Colon (tissue), 2 donors: ENCODE measurements around the gene DRD3.

Experiments used
- FAIRE-seq: peaks from 2 replicates; lab custom pipeline; 2012; peaks lifted over from hg19 to GRCh38; lab: Jason Lieb, UNC
- donor health status: control.
- donor health status: control.

The DRD3 gene

GRCh38 chr3:114179575-114179974, 723 bp upstream of the DRD3 start:
- FAIRE-seq: no peak

DNA sequence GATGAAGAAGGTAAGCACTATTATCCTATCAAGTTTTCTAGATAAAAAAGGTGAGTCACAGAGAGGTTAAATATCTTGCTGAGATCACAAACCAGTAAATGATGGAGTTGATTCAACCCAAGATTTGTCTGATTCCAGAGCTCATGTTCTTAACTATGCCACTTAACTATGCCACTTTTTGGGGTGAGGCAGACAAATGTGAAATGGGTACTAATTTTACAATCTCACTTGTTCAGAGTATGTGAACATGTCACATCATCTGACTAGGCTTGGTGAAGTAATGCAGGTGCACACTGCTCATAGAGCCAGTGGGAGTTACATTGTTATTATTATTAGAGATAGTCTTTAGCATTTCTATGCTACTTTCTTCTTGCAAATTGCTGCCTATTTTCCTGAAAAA, 2.0 kb downstream of the DRD3 start:
- FAIRE-seq: no peak

DNA sequence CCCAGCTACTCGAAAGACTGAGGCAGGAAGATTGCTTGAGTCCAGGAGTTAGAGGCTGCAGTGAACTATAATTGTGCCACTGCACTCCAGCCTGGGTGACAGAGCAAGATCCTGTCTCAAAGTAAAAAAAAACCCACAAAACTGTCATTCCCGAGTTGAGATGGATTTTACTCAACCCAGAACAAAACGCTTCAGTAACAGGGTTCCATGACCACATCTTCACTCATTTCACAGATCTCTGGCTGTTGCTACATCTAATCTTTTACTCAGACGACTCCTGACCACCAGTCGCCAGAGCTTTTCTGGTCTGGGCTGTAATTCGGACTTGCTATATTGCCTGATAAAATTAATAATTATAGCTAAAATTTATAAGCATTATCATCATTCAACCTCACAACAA, 2.4 kb downstream of the DRD3 start:
- no peak for FAIRE-seq

DNA sequence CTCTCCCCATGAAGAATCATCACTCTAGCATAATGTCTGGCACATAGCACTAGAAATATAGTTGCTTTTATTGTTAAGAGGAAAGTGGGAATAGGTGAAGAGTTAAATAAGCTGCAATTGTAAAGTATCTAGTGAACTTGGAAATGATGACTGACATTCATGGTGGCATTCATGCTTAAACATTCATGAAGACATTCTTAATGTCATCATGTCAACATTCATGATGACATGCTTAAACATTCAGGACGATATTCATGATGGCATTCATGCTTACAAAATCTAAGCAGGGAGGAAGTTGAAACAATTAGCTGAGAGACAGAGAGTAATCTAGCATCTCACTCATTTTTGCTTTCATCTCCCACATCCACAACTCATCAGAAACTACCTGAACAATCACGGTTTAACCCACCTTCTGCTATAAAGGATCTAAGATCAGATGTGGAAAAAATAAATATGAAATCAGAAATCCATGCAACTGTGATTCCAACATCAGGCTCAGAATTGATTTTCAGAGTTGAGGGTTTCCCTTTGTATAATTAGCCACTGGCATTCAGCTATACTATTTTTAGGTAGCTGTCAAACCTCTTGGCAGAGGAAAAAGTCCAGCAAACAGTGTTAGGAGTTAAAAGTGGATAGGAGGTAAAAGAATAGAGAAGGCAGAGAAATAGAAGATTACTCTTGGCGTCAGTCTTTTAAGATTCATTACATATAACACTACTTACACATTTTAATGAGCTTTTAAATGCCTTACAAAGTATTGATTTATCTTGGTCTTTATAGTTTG, 3.5 kb downstream of the DRD3 start:
- no peak for FAIRE-seq

DNA sequence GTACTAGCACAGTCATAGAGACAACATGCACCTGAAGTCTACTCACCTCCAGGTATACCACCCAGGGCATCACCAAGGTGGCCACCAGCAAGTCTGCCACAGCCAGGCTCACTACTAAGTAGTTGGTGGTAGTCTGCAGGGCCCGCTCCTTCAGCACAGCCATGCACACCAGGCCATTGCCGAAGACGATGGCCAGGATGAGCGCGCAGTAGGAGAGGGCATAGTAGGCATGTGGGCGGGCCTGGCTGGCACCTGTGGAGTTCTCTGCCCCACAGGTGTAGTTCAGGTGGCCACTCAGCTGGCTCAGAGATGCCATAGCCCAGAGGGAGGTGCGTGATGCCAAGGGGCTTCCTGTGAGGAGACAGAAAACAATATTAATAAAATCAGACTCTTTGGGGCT, 7.2 kb downstream of the DRD3 start:
- FAIRE-seq: no peak

GRCh38 chr3:114168150-114168549, 10.7 kb downstream of the DRD3 start:
- no peak for FAIRE-seq

- FAIRE-seq: no peak
Measured at GRCh38 chr3:114157321-114157720, 21.5 kb downstream of the DRD3 start.

DNA sequence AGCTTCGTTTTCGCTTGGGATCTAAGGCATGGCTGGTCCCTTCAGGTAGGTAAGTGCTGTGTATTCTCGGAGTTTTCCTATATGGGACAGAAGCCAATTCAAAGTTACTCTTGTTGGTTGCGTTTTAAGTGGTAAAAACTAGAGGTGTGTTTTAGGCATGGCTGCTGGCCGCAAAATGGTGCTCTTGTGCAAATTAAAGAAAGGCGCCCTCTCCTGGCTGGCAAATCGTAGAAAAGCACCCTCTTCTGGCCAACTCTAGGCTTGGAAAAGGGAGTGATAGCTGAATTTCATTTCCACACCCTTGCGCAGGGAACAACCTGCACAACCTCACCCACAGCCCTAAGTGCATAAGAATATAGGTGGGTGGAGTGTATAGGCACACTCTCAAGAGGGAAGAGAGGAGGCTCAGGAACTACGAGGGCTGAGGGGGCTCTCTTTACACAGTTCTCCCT, 23.5 kb downstream of the DRD3 start:
- no peak for FAIRE-seq

GRCh38 chr3:114154321-114154821, 24.5 kb downstream of the DRD3 start:
- no peak for FAIRE-seq

GRCh38 chr3:114152519-114153151, 26.2 kb downstream of the DRD3 start:
- no peak for FAIRE-seq

DNA sequence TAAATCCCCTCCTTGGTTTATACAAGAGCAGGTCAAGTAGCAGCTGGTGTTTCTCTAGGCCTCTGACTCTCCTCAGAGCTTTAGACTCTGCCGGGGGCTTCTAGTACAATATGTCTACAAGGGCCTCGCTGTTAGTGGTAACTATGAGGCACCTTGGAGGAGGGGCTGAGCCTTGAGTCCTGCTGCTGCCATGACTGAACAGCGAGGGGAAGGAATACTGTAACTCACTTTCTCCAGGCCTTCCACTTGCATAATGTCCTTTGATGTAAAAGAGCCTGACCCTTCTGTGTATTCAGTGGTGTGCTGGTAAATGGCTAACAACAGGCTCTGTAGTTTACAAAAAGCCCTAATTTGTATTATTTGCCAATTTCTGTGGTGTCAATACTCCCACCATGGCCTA, 27.8 kb downstream of the DRD3 start:
- no peak for FAIRE-seq

- no peak for FAIRE-seq
Measured at GRCh38 chr3:114147251-114147650, 31.6 kb downstream of the DRD3 start.

DNA sequence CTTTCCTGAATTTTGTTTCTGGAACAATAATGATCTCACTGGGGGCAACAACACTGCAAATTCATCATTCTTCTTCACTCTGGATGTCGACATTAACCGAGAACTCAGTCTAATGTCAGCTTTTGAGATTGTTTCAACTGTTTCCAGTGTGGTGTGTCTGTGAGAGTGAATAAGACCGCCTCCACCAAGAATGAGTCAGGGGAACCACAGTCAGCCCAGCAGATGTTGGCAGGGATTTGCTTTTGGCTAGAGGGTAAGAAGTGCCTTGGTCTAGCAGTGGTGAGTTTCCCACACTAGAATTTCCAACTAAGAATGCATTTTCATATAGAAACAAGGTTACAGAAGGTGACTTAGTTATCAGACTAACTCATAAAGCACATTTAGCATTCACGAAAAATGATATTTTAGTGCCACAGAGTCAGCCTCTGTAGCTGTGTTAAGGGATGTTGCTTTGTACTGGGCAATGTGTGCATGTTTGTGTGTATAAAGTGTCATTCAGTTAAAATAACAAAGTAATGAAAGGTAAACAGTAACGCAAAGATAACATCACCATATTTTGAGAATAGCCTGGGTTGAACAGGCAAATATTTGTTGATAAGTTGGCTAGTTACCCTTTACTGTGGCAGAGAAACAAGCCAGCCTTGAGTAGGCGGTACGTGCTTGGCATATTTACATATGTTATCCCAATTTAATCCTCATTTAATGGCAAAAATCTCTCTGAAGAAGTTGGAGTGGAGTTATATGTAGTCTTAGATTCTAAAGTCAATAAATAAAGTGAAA, 33.8 kb downstream of the DRD3 start:
- no peak for FAIRE-seq

DNA sequence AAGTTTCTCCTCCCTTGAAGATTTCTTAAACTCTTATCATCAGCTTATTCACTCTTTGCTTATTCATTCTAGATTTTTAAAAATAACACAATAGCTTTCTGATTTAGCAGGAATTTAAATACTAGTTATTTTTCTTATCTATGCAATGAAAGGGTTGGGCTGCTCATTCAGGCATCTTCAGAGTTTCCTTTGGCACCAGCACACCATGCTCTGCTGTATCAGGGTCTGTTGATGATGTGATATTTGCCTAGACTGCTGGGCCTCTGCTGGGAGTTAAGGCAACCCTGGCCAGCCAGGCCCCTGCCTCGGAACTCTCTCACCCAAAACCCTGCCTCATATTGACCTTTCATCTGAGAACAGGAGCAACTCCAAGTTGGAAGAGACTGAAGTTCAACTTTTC, 35.0 kb downstream of the DRD3 start:
- no peak for FAIRE-seq

DNA sequence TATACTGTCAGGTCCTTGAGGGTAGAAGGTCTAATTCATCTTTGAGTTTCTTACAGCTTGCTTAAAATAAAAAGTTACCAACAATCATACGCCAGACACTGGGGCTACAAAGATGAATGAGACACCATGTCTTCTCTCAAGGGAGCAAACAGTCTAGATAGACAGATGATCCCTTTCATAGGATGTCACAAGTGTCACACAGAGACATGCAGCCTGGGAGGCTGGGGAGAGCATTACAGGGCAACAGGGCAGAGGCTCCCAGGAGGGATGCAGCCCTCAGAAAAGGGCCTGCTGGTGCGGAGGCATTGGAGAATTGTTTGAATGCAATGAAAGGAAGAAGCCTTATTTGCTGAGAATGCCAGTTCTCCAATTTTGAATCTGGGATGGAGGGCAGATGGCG, 39.0 kb downstream of the DRD3 start:
- FAIRE-seq: no peak

DNA sequence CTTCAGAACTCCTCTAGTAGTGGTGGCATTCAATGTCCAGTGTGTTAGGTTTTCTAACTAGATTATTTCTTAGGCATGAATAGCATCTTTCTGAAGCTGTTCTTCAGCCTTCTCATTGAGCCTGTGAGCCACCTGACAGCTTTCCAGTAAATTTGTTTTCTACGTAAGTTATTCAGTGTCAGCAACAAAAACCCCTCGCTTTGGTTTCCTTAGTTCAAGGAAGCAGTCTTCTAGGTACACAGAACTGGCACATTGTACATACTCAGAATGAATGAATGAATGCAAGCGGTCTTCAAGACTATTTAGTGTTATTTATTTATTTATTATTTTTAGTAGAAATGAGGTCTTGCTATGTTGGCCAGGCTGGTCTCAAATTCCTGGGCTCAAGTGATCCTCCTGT, 44.9 kb downstream of the DRD3 start:
- FAIRE-seq: no peak

GRCh38 chr3:114132500-114132899, 46.4 kb downstream of the DRD3 start:
- FAIRE-seq: no peak

- FAIRE-seq: no peak
Measured at GRCh38 chr3:114128826-114129225, 50.0 kb downstream of the DRD3 start.

DNA sequence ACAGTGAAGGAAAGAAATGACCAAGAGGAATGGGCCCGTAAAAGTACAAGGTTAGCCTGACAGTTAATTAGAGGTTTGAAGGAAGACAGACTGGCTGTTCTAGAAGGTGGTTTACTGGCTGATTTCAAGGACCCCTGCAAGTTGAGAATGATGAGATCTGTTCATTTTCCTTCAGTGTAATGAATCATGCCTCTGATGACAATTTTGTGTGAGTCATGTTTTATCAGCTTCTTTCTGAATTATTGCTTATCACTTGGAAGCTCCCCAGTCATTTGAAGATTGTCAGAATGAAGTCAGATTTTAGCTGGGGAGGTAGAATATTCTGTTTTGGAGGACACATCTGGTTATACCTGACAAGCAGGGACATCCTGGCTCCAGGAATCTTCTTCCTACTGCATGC, 50.6 kb downstream of the DRD3 start:
- FAIRE-seq: no peak

DNA sequence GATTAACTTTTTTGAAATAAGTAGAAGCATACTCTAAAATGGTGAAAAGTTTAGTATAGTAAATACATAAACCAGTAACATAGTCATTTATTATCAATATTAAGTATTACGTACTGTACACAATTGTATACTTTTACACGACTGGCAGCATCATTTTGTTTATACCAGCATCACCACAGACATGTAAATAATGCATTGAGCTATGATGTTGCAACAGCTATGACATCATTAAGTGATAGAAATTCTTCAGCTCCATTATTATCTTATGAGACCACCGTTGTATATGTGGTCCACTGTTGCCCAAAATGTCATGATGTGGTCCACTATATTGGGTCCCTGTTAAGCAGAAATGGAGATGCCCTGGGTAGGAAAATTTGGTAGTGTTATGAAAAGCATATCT, 51.3 kb downstream of the DRD3 start:
- FAIRE-seq: no peak

DNA sequence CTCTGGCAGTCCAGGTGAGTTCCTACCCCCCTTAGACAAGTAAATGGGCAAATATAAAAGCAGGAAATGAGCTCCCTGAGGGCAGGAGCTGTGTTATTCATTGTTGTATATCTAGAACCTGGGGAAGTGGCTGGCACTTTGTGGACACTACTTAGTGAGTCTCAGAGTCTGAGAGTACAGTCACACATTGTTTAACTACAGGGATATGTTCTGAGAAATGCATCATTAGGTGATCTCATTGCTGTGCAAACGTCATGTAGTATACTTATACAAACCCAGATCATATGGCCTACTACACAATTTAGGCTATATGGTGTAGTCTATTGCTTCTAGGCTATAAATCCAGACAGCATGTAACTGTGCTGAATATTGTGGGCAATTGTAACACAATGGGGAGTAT, 52.4 kb downstream of the DRD3 start:
- no peak for FAIRE-seq

DNA sequence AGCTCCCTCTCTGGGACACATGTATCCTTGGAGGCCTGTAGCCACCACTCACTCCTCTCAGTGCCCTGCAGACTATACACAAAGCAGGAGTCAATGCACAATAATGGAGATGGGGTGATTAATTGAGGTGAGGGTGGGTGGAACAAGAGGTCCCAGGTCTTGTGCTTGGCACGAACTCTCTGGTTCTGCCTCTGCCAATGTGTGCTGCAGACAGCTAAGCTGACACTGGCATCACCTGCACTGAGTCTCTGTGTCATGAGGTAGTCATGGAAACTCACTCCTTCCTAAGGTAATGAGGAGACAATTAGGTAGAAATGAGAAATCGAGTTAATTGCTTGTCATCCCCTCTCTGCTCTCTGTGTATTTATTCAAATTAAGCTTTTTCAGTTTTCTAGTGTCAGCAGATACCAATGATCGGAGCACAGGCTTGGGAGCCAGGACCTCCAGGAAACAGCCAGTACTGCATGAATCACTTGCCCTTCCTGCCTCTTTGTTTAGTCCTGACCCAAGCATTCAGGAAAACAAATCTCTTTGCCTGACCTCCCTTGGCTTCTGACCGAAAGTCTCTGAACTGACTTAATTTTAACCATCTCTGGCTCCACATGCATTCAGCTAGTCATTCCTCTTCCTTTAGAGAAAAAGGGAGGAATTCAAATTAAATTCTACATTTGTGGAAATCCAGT, 56.7 kb downstream of the DRD3 start:
- no peak for FAIRE-seq
